Thyroid gland (tissue), 4 donors: ENCODE measurements around the gene NAV2. TPM values are rescaled to one million over a fixed set of nuclear protein-coding genes. Genes with fewer than 3 reads are reported as not detected.
A peak's percentile ranks its signal among the peaks of the same experiment; 100 is the strongest.

Experiments
- DNase-seq, 2 donors: peaks; one replicate each; pipeline ENCODE4 v3.0.0-alpha.2; 2019
- H3K27ac ChIP-seq, 3 donors: fragments of 200-600 bp; sonication (generic); 1 replicate in 2 of 3; 2 replicates in 1 of 3; pipeline ENCODE4 v1.5.1; 2016 to 2019; ENCODE audit warnings: mild to moderate bottlenecking in 1 of 3, moderate library complexity in 1 of 3
- H3K27me3 ChIP-seq: fragments of 200-600 bp; sonication (generic); one replicate; pipeline ENCODE4 v1.5.1; 2019
- H3K36me3 ChIP-seq, 2 donors: fragments of 200-600 bp; sonication (generic); one replicate each; pipeline ENCODE4 v1.5.1; 2016 to 2019
- H3K4me1 ChIP-seq, 2 donors: fragments of 200-600 bp; sonication (generic); one replicate each; pipeline ENCODE4 v1.5.1; 2017 to 2019
- H3K4me3 ChIP-seq, 3 donors: fragments of 200-600 bp; sonication (generic); replicated peaks in 1 of 3; 1 replicate in 2 of 3; 2 replicates in 1 of 3; pipeline ENCODE4 v1.5.1; 2016; ENCODE audit warnings: mild to moderate bottlenecking in 1 of 3
- H3K9me3 ChIP-seq: fragments of 200-600 bp; sonication (generic); one replicate; pipeline ENCODE4 v1.5.1; 2017
- POLR2A ChIP-seq, 2 donors: fragments of 450-650 bp; IDR thresholded peaks; one replicate each; pipeline ENCODE4 v1.6.1; 2017; ENCODE audit warnings: antibody characterized with exemption in 2 of 2, mild to moderate bottlenecking in 2 of 2, moderate library complexity in 1 of 2
- WGBS, 2 donors: methylation state at CpG; one replicate each; pipeline ENCODE4 v1.1.5; 2017; 5-methylcytosine and 5-hydroxymethylcytosine counted together
- intact Hi-C: fragments of 100-400 bp; cut with DNase I; formaldehyde crosslinking; loops from one replicate; pipeline ENCODE4 v1.15.1; 2023
- total RNA-seq, 4 donors: library from RNA; depleted of rRNA; stranded (reverse); fragments of >200 nt; gene quantifications; one replicate each; pipeline ENCODE4 v1.2.3, GENCODE V29; 2016
- TF ChIP-seq, protein P1 (sequence below), 6 experiments: fragments of 200-600 bp in 3 of 6; fragments of 450-650 bp in 3 of 6; sonication (generic) in 3 of 6; IDR thresholded peaks; one replicate each; pipeline ENCODE4 v1.5.1; 2016 to 2019; ENCODE audit warnings: antibody characterized with exemption in 6 of 6, mild to moderate bottlenecking in 2 of 6, inconsistent platforms in 1 of 6, moderate library complexity in 1 of 6

Gene NAV2
- total RNA-seq, 4 donors from 2014 or later, result 34.8 to 88.6 (median 54.5) TPM

DNA sequence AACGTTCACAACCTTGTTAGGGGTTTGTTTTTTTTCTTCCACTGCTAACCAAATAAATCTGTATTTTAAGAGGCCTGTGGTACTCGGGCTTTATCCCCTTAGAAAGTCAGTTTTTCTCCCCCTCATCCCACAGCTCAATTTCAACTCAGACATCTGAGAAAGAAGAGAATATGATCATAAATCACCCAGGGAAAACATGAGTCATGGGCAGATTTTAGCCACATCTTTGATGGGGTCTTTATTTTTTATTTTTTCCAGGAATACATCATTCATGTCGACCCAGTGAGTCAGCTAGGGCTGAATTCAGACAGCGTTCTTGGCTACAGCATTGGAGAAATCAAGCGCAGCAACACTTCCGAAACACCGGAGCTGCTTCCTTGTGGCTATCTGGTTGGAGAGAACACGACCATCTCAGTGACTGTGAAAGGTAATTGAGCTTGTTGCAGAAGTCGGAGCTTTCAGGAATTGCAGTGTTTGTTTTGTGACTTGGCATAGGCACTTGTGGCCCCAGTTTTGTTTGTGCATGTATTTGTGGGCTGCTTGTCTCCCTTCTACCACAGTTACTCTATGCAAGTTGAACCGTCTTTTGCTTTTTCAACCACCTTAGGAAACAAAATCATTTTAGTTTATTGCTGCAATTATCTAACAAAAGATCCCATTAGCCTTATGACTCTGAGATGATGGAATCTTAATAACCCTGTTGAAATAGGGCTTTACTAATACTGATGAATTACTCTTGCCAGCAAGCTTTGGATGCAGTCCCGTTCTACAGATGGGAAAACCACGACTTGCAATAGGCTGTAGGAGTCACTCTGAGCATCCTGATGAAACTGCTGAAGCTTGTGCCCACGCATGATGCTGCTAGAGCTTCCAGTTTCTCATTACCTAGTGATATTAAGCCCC lies 384.9 kb downstream of the NAV2 start:
- intact Hi-C loops, result no loop called here
- Histone ChIP-seq H3K27ac (peak overlapping the region; percentile 51 to 70 (median 65)), H3K9me3 (no peaks in the 10 kb centered on the region), H3K36me3 (peaks cover 15 to 35% of the 10 kb centered on the region in 2 donors), H3K4me3 (no peak overlapping the region), H3K27me3 (no peaks in the 10 kb centered on the region), H3K4me1 (peaks cover 27 to 42% of the 10 kb centered on the region in 2 donors)
- TF ChIP-seq POLR2A (IDR thresholded peaks at IDR 0.05), result no peak
- TF ChIP-seq, protein P1, sequence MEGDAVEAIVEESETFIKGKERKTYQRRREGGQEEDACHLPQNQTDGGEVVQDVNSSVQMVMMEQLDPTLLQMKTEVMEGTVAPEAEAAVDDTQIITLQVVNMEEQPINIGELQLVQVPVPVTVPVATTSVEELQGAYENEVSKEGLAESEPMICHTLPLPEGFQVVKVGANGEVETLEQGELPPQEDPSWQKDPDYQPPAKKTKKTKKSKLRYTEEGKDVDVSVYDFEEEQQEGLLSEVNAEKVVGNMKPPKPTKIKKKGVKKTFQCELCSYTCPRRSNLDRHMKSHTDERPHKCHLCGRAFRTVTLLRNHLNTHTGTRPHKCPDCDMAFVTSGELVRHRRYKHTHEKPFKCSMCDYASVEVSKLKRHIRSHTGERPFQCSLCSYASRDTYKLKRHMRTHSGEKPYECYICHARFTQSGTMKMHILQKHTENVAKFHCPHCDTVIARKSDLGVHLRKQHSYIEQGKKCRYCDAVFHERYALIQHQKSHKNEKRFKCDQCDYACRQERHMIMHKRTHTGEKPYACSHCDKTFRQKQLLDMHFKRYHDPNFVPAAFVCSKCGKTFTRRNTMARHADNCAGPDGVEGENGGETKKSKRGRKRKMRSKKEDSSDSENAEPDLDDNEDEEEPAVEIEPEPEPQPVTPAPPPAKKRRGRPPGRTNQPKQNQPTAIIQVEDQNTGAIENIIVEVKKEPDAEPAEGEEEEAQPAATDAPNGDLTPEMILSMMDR (IDR thresholded peaks at IDR 0.05), result no peak
- DNase-seq, result peak; percentile 65 to 73
- WGBS, 2 donors, result 38% methylated on average over 13 of the region's 13 CpGs

DNA sequence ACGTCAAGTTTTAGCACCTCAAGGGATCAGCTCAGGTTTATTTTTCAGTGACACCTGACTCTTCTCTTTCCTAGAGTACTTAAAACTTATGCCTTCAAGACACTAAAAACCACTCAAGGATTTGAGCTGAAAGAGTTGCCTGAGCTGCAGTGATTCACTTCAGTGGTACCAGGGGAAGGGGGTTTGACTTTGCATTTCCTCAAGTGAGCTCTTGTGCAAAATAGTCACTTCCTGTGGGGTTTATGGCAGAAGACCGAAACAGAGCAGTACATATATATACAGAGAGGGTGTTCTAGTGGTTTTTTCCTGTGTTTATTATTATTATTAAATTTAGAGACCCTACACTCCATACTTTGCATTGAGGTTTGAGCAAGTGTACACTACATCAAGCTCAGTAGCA lies 386.9 kb downstream of the NAV2 start:
- TF ChIP-seq POLR2A (IDR thresholded peaks at IDR 0.05), result no peak
- TF ChIP-seq, protein P1 (IDR thresholded peaks at IDR 0.05), result no peak
- no peak overlapping the region for H3K4me3 ChIP-seq
- H3K27me3 ChIP-seq, result no peaks in the 10 kb centered on the region
- 78 to 90% methylated on average over 2 of the region's 2 CpGs for WGBS, 2 donors
- H3K27ac ChIP-seq, result no peak overlapping the region
- peaks cover 27 to 42% of the 10 kb centered on the region in 2 donors for H3K4me1 ChIP-seq
- intact Hi-C loops, result no loop called here
- H3K9me3 ChIP-seq, result no peaks in the 10 kb centered on the region
- no peak for DNase-seq
- H3K36me3 ChIP-seq, result peaks cover 25 to 47% of the 10 kb centered on the region in 2 donors

DNA sequence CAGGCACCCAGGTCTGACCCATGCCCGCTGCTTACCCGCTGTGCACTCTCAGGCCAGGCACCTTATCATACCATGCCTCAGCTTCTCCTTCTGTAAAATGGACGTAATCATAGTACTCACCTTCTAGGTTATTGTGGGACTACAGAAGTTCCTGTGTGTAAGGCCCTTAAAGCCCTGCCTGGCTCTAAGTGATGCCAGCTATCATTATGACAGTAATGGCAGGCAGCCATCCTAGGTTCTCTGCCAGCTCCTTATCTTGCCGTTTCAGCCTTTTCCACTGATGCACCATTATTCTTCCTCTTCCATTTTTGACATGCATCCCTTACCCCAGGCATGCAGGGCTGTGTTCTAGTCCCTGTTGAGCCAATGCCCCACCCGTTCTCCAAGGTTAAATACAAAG lies 389.8 kb downstream of the NAV2 start:
- no peak overlapping the region for H3K4me3 ChIP-seq
- TF ChIP-seq, protein P1 (IDR thresholded peaks at IDR 0.05), result no peak
- TF ChIP-seq POLR2A (IDR thresholded peaks at IDR 0.05), result no peak
- H3K36me3 ChIP-seq, result peaks cover 33 to 60% of the 10 kb centered on the region in 2 donors
- H3K9me3 ChIP-seq, result no peaks in the 10 kb centered on the region
- intact Hi-C loops, result no loop called here
- no peaks in the 10 kb centered on the region for H3K27me3 ChIP-seq
- H3K27ac ChIP-seq, result no peak overlapping the region
- H3K4me1 ChIP-seq, result peaks cover 18 to 26% of the 10 kb centered on the region in 2 donors
- 85 to 89% methylated on average over 5 of the region's 5 CpGs for WGBS, 2 donors
- DNase-seq, result no peak

DNA sequence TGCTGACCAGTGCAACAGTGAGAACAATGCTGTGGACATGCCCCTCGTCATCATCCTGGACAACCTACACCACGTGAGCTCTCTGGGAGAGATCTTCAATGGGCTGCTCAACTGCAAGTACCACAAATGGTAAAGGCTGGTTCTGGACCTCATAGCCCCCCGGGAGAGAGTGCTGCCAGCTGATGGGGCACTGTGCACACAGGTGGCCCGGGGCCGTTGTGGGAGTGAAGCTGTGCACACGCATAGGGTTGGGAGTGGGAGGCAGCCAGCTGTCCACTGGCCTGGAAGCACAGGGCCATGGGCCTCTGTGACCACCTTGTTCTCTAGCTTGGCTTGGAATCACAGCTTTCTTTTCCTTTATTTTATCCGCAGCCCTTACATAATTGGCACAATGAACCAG lies 390.6 kb downstream of the NAV2 start:
- TF ChIP-seq, protein P1 (IDR thresholded peaks at IDR 0.05), result no peak
- no peak for TF ChIP-seq POLR2A (IDR thresholded peaks at IDR 0.05)
- Histone ChIP-seq H3K9me3 (no peaks in the 10 kb centered on the region), H3K36me3 (peaks cover 42 to 65% of the 10 kb centered on the region in 2 donors), H3K27me3 (no peaks in the 10 kb centered on the region), H3K4me3 (no peak overlapping the region), H3K4me1 (peaks cover 12 to 18% of the 10 kb centered on the region in 2 donors), H3K27ac (no peak overlapping the region)
- intact Hi-C loops, result no loop called here
- WGBS, 2 donors, result 98 to 99% methylated on average over 7 of the region's 7 CpGs
- DNase-seq, result no peak

DNA sequence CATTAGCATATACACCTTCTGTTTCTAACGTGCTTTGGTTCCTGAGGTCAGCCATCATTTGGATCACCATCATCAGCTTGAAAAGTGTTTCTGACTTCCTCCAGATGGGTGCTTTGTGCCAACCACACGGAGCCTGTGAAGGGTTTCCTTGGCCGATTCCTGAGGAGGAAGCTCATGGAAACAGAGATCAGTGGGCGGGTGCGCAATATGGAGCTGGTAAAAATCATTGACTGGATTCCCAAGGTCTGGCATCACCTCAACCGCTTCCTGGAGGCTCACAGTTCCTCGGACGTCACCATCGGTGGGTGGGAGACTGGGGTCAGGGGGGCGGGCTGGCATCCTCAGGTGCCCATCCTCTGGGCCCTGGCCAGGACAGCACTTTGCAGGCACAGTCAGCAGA lies 392.8 kb downstream of the NAV2 start:
- H3K9me3 ChIP-seq, result no peaks in the 10 kb centered on the region
- peaks cover 52 to 69% of the 10 kb centered on the region in 2 donors for H3K36me3 ChIP-seq
- no peaks in the 10 kb centered on the region for H3K27me3 ChIP-seq
- H3K27ac ChIP-seq, result no peak overlapping the region
- WGBS, 2 donors, result 92 to 96% methylated on average over 10 of the region's 10 CpGs
- peaks cover 12% of the 10 kb centered on the region in 2 donors for H3K4me1 ChIP-seq
- intact Hi-C loops, result no loop called here
- no peak for TF ChIP-seq POLR2A (IDR thresholded peaks at IDR 0.05)
- TF ChIP-seq, protein P1 (IDR thresholded peaks at IDR 0.05), result no peak
- DNase-seq, result no peak
- no peak overlapping the region for H3K4me3 ChIP-seq
